Neutrophil (primary cell): Measurements from ENCODE around the gene VEGFD.

Source experiments
- H3K27ac ChIP-seq: fragments of 200-600 bp; sonication (generic); 2 replicates; pipeline ENCODE4 v1.5.1; 2016; ENCODE audit warnings: mild to moderate bottlenecking, moderate library complexity
- H3K27me3 ChIP-seq: fragments of 200-600 bp; sonication (generic); 2 replicates; pipeline ENCODE4 v1.6.0; 2016; ENCODE audit warnings: mild to moderate bottlenecking
- H3K36me3 ChIP-seq: fragments of 200-600 bp; sonication (generic); 2 replicates; pipeline ENCODE4 v1.5.1; 2017
- H3K4me1 ChIP-seq, 2 experiments: fragments of 200-600 bp in 1 of 2; sonication (generic) in 1 of 2; 1 replicate in 1 of 2; 2 replicates in 1 of 2; pipeline versions ENCODE4 v1.5.1 to v1.6.1; 2013 to 2016; ENCODE audit warnings: low read depth in 1 of 2, low read length in 1 of 2, mild to moderate bottlenecking in 1 of 2, moderate library complexity in 1 of 2; ENCODE audit not compliant: control insufficient read depth in 1 of 2, insufficient read depth in 1 of 2
- H3K4me3 ChIP-seq, 2 experiments: fragments of 200-600 bp in 1 of 2; sonication (generic) in 1 of 2; 1 replicate in 1 of 2; 2 replicates in 1 of 2; pipeline ENCODE4 v1.5.1; 2013 to 2016; ENCODE audit warnings: low read depth in 1 of 2, low read length in 1 of 2, mild to moderate bottlenecking in 1 of 2, moderate library complexity in 1 of 2
- H3K9me3 ChIP-seq: fragments of 200-600 bp; sonication (generic); 2 replicates; pipeline ENCODE4 v1.5.1; 2016
- TF ChIP-seq, protein P1 (sequence below): fragments of 200-600 bp; sonication (generic); IDR thresholded peaks from 2 replicates; pipeline ENCODE4 v1.5.1; 2016; ENCODE audit warnings: antibody characterized with exemption

The VEGFD gene

GRCh38 chrX:15384304-15384703, at the start of gene VEGFD:
VEGFD (minus strand) TSS chrX:15384413; CDS start chrX:15383946, 467 bp downstream.
- no peaks in the 10 kb centered on the region for H3K4me1 ChIP-seq
- no peaks in the 10 kb centered on the region for H3K36me3 ChIP-seq
- no peaks in the 10 kb centered on the region for H3K27me3 ChIP-seq
- TF ChIP-seq, protein P1, sequence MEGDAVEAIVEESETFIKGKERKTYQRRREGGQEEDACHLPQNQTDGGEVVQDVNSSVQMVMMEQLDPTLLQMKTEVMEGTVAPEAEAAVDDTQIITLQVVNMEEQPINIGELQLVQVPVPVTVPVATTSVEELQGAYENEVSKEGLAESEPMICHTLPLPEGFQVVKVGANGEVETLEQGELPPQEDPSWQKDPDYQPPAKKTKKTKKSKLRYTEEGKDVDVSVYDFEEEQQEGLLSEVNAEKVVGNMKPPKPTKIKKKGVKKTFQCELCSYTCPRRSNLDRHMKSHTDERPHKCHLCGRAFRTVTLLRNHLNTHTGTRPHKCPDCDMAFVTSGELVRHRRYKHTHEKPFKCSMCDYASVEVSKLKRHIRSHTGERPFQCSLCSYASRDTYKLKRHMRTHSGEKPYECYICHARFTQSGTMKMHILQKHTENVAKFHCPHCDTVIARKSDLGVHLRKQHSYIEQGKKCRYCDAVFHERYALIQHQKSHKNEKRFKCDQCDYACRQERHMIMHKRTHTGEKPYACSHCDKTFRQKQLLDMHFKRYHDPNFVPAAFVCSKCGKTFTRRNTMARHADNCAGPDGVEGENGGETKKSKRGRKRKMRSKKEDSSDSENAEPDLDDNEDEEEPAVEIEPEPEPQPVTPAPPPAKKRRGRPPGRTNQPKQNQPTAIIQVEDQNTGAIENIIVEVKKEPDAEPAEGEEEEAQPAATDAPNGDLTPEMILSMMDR: no peak
- H3K9me3 ChIP-seq: no peaks in the 10 kb centered on the region
- H3K27ac ChIP-seq: no peak within 1 kb of the TSS
- no peak within 1 kb of the TSS for H3K4me3 ChIP-seq

DNA sequence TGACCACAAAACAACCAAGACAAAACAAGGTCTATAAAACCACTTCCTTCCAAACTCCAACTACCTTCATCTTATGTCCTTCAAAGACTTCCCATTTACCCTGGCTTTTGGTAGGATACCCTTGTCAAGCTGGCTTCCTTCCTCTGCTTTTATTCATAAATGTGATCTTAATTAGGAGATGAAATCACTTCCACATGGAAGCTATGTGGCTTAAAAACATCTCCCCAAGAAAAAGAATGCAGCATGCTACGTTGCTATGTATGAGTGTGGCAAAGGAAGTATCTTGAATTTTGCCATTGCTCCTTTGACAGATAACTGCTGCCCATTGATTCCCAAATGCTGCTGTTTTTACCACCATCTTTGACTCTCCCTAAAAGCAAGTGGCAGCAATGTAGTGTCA, 46.4 kb upstream of the VEGFD start:
- Histone ChIP-seq H3K4me1 (peaks cover 12 to 15% of the 10 kb centered on the region in 2 experiments), H3K27ac (peak overlapping the region; percentile 43), H3K4me3 (no peak overlapping the region), H3K9me3 (no peaks in the 10 kb centered on the region), H3K36me3 (no peaks in the 10 kb centered on the region), H3K27me3 (no peaks in the 10 kb centered on the region)
- TF ChIP-seq, protein P1: no peak

DNA sequence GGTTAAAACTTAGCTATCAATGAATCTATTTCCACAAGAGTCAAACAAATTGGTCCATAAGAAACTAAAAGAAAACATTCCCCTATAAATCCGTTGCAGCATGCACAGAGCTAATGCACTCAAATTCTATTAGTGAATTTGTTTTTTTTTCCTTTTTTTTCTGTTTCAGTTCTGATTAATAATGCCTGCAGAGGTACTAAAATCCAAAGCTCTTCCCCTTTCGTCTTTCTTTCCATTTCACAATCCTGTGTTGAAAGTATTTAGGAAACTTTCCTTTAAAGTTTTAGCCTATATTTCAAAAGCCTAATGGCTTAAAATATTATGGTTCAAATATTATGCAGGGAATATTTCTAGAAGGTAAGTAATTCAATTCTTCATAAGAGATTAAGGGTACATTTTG, 45.9 kb upstream of the VEGFD start:
- Histone ChIP-seq H3K27ac (peak overlapping the region; percentile 43), H3K4me3 (no peak overlapping the region), H3K36me3 (no peaks in the 10 kb centered on the region), H3K27me3 (no peaks in the 10 kb centered on the region), H3K9me3 (no peaks in the 10 kb centered on the region), H3K4me1 (peaks cover 12 to 15% of the 10 kb centered on the region in 2 experiments)
- TF ChIP-seq, protein P1: no peak

- Histone ChIP-seq H3K4me1 (peaks cover 2 to 4% of the 10 kb centered on the region in 2 experiments), H3K4me3 (no peak overlapping the region), H3K36me3 (no peaks in the 10 kb centered on the region)
Measured at GRCh38 chrX:15425024-15425423, 40.8 kb upstream of the VEGFD start.

GRCh38 chrX:15418707-15419181, 34.5 kb upstream of the VEGFD start:
- TF ChIP-seq, protein P1: no peak
- H3K9me3 ChIP-seq: no peaks in the 10 kb centered on the region
- H3K36me3 ChIP-seq: no peaks in the 10 kb centered on the region
- H3K4me1 ChIP-seq: no peaks in the 10 kb centered on the region
- H3K27ac ChIP-seq: no peak overlapping the region
- H3K27me3 ChIP-seq: no peaks in the 10 kb centered on the region
- no peak overlapping the region for H3K4me3 ChIP-seq

More at GRCh38 chrX:15425024-15425423, 40.8 kb upstream of the VEGFD start:
- Histone ChIP-seq H3K9me3 (no peaks in the 10 kb centered on the region), H3K27me3 (no peaks in the 10 kb centered on the region), H3K27ac (no peak overlapping the region)
- TF ChIP-seq, protein P1: no peak
